SK-N-SH (cell line): ENCODE data around the gene ATP2A3. TPM values are rescaled to one million over a fixed set of nuclear protein-coding genes. Genes with fewer than 3 reads are reported as not detected.

ENCODE experiments used
- CTCF ChIA-PET: fragments of 300-600, 350-600 bp; formaldehyde crosslinking; extraction: SDS; loops from one replicate; lab custom pipeline; 2021; lab: Yijun Ruan, JAX
- POLR2A ChIA-PET: fragments of 350-600 bp; sonication (Branson Sonifier 250); formaldehyde crosslinking; extraction: SDS; loops from one replicate; lab custom pipeline; 2020; ENCODE audit warnings: antibody characterized with exemption, inconsistent platforms; lab: Yijun Ruan, JAX
- DNase-seq: peaks from one replicate; pipeline ENCODE4 v3.0.0; 2012
- H2AFZ ChIP-seq: fragments of 200-600 bp; sonication (generic); 2 replicates; pipeline ENCODE4 v1.8.1; 2016; ENCODE audit warnings: antibody characterized with exemption, mild to moderate bottlenecking, low read depth
- H3F3A ChIP-seq: fragments of 200-600 bp; sonication (generic); replicated peaks from 2 replicates; pipeline ENCODE3; 2016; ENCODE audit warnings: antibody characterized with exemption, mild to moderate bottlenecking; ENCODE audit not compliant: insufficient read depth
- H3K27ac ChIP-seq, 2 experiments: fragments of 200-500 bp in 1 of 2; fragments of 200-600 bp in 1 of 2; sonication (Bioruptor generic) in 1 of 2; sonication (generic), shearing (Covaris generic) in 1 of 2; 2 replicates each; pipeline versions ENCODE4 v1.5.1 to v1.6.1; 2014 to 2016; ENCODE audit warnings: low read depth in 2 of 2, inconsistent platforms in 1 of 2, low read length in 1 of 2, mild to moderate bottlenecking in 1 of 2, mixed read lengths in 1 of 2
- H3K27me3 ChIP-seq: fragments of 200-600 bp; sonication (generic), shearing (Covaris generic); 2 replicates; pipeline ENCODE4 v1.6.1; 2016; ENCODE audit warnings: mixed run types; ENCODE audit not compliant: insufficient read depth
- H3K36me3 ChIP-seq, 2 experiments: fragments of 200-500 bp in 1 of 2; fragments of 200-600 bp in 1 of 2; sonication (Bioruptor generic) in 1 of 2; sonication (generic) in 1 of 2; replicated peaks in 1 of 2; 2 replicates each; pipeline versions ENCODE3 to v1.5.1; 2014 to 2016; ENCODE audit warnings: low read length in 1 of 2, mild to moderate bottlenecking in 1 of 2; ENCODE audit not compliant: insufficient read depth in 2 of 2, control insufficient read depth in 1 of 2
- H3K4me1 ChIP-seq, 2 experiments: fragments of 200-500 bp in 1 of 2; fragments of 200-600 bp in 1 of 2; sonication (Bioruptor generic) in 1 of 2; sonication (generic), shearing (Covaris generic) in 1 of 2; 2 replicates each; pipeline versions ENCODE4 v1.5.1 to v1.6.1; 2014 to 2016; ENCODE audit warnings: low read depth in 1 of 2, low read length in 1 of 2, mixed run types in 1 of 2; ENCODE audit not compliant: insufficient read depth in 2 of 2, control insufficient read depth in 1 of 2
- H3K4me2 ChIP-seq: fragments of 200-600 bp; sonication (generic), shearing (Covaris generic); 2 replicates; pipeline ENCODE4 v1.6.1; 2017; ENCODE audit warnings: mixed run types
- H3K4me3 ChIP-seq, 2 experiments: fragments of 200-500 bp in 1 of 2; fragments of 200-600 bp in 1 of 2; sonication (Bioruptor generic) in 1 of 2; sonication (generic), shearing (Covaris generic) in 1 of 2; 2 replicates each; pipeline versions ENCODE4 v1.5.1 to v1.8.1; 2014 to 2016; ENCODE audit warnings: low read depth in 2 of 2, inconsistent platforms in 1 of 2, low read length in 1 of 2, mild to moderate bottlenecking in 1 of 2, mixed read lengths in 1 of 2, moderate library complexity in 1 of 2
- H3K79me2 ChIP-seq: fragments of 200-600 bp; sonication (generic); 2 replicates; pipeline ENCODE4 v1.8.1; 2017; ENCODE audit warnings: mild to moderate bottlenecking; ENCODE audit not compliant: insufficient read depth
- H3K9ac ChIP-seq: fragments of 200-600 bp; sonication (generic); 2 replicates; pipeline ENCODE4 v1.6.1; 2017; ENCODE audit warnings: mixed run types
- H3K9me2 ChIP-seq: fragments of 200-600 bp; sonication (generic); 2 replicates; pipeline ENCODE4 v1.6.1; 2017; ENCODE audit warnings: mixed run types
- H3K9me3 ChIP-seq: fragments of 200-600 bp; sonication (generic); 2 replicates; pipeline ENCODE4 v1.6.1; 2017; ENCODE audit warnings: mixed run types, mild to moderate bottlenecking, moderate library complexity
- H4K20me1 ChIP-seq: fragments of 200-600 bp; sonication (generic); 2 replicates; pipeline ENCODE4 v1.6.1; 2017; ENCODE audit warnings: mild to moderate bottlenecking, mixed run types; ENCODE audit not compliant: insufficient read depth
- EP300 ChIP-seq, 2 experiments: IDR thresholded peaks; 2 replicates each; pipeline versions ENCODE4 v1.4.0 to v1.6.1; 2012; ENCODE audit warnings: borderline replicate concordance in 1 of 2, low read depth in 1 of 2, low read length in 1 of 2
- FOXM1 ChIP-seq: IDR thresholded peaks from 2 replicates; pipeline ENCODE4 v1.4.0; 2012; ENCODE audit warnings: low read depth, mild to moderate bottlenecking
- GATA2 ChIP-seq: sonication (generic); formaldehyde crosslinking; IDR thresholded peaks from 2 replicates; pipeline ENCODE4 v1.5.0; 2020; ENCODE audit warnings: mild to moderate bottlenecking, missing genetic modification reagents
- JUND ChIP-seq: IDR thresholded peaks from 2 replicates; pipeline ENCODE4 v1.4.0; 2012
- MEF2A ChIP-seq: IDR thresholded peaks from 2 replicates; pipeline ENCODE4 v1.4.0; 2012; ENCODE audit warnings: low read depth, borderline replicate concordance
- MXI1 ChIP-seq: IDR thresholded peaks from 2 replicates; pipeline ENCODE4 v1.6.1; 2012; ENCODE audit warnings: mild to moderate bottlenecking, low read depth, low read length, improper control_type of control experiment
- RAD21 ChIP-seq: IDR thresholded peaks from 2 replicates; pipeline ENCODE4 v1.6.1; 2012; ENCODE audit warnings: mild to moderate bottlenecking, low read length
- RCOR1 ChIP-seq: fragments of 150-350 bp; IDR thresholded peaks from 2 replicates; pipeline ENCODE4 v1.6.1; 2017; ENCODE audit warnings: antibody characterized with exemption, low read length
- RXRA ChIP-seq: IDR thresholded peaks from 2 replicates; pipeline ENCODE4 v1.4.0; 2012; ENCODE audit warnings: low read depth, mild to moderate bottlenecking, borderline replicate concordance
- SIN3A ChIP-seq: IDR thresholded peaks from 2 replicates; pipeline ENCODE4 v1.6.1; 2012; ENCODE audit warnings: low read depth, mild to moderate bottlenecking, low read length, moderate library complexity, borderline replicate concordance
- SMC3 ChIP-seq: IDR thresholded peaks from 2 replicates; pipeline ENCODE4 v1.6.1; 2012; ENCODE audit warnings: low read depth, low read length, improper control_type of control experiment
- TAF1 ChIP-seq: IDR thresholded peaks from 2 replicates; pipeline ENCODE4 v1.6.1; 2012; ENCODE audit warnings: low read depth, mild to moderate bottlenecking, low read length, moderate library complexity, borderline replicate concordance
- TCF12 ChIP-seq: IDR thresholded peaks from 2 replicates; pipeline ENCODE4 v1.4.0; 2012
- USF1 ChIP-seq: IDR thresholded peaks from 2 replicates; pipeline ENCODE4 v1.4.0; 2012; ENCODE audit warnings: low read depth, borderline replicate concordance
- USF2 ChIP-seq: fragments of 150-350 bp; IDR thresholded peaks from 2 replicates; pipeline ENCODE4 v1.6.1; 2017; ENCODE audit warnings: antibody characterized with exemption, low read length, low read depth, borderline replicate concordance
- WGBS: methylation state at CpG from one replicate; pipeline ENCODE4 v1.1.6; 2017; ENCODE audit warnings: low lambda C conversion rate; 5-methylcytosine and 5-hydroxymethylcytosine counted together
- polyA plus RNA-seq, 3 experiments: library from polyadenylated mRNA; depleted of rRNA; stranded (reverse); fragments of >200 nt; gene quantifications; 2 replicates each; pipeline ENCODE4 v1.2.3, GENCODE V29; 2012
- TF ChIP-seq, protein P1 (sequence below): IDR thresholded peaks from 2 replicates; pipeline ENCODE4 v1.6.1; 2012; ENCODE audit warnings: mild to moderate bottlenecking, low read depth, low read length, moderate library complexity
- TF ChIP-seq, protein P2 (sequence below): IDR thresholded peaks from 2 replicates; pipeline ENCODE4; 2012

The ATP2A3 gene
- polyA plus RNA-seq, 1 of the 3 experiments (the other 2 are of a cell fraction), result 2.1 TPM

GRCh38 chr17:3980381-3981014 is 16.3 kb upstream of the ATP2A3 start:
- Histone ChIP-seq H3K9ac (no peak overlapping the region), H3F3A (no peaks in the 10 kb centered on the region), H3K36me3 (no peaks in the 10 kb centered on the region), H3K4me3 (no peak overlapping the region), H3K79me2 (no peaks in the 10 kb centered on the region), H3K4me1 (peaks cover 0 to 2% of the 10 kb centered on the region in 2 experiments; a peak in 2 of 4 replicates), H3K27me3 (no peaks in the 10 kb centered on the region), H3K27ac (no peak overlapping the region), H4K20me1 (no peaks in the 10 kb centered on the region), H2AFZ (no peak overlapping the region), H3K4me2 (no peak overlapping the region), H3K9me2 (no peaks in the 10 kb centered on the region), H3K9me3 (no peaks in the 10 kb centered on the region)
- POLR2A ChIA-PET, result no interaction called here
- CTCF ChIA-PET, result interaction anchor here (1.1 kb wide), 1 partner anchor 24 kb away, joined by 3 read pairs; no protein-coding TSS in a partner anchor
- DNase-seq, result peak; percentile 19
- WGBS, result 87% methylated on average over 16 of the region's 19 CpGs
- TF ChIP-seq, protein P1, sequence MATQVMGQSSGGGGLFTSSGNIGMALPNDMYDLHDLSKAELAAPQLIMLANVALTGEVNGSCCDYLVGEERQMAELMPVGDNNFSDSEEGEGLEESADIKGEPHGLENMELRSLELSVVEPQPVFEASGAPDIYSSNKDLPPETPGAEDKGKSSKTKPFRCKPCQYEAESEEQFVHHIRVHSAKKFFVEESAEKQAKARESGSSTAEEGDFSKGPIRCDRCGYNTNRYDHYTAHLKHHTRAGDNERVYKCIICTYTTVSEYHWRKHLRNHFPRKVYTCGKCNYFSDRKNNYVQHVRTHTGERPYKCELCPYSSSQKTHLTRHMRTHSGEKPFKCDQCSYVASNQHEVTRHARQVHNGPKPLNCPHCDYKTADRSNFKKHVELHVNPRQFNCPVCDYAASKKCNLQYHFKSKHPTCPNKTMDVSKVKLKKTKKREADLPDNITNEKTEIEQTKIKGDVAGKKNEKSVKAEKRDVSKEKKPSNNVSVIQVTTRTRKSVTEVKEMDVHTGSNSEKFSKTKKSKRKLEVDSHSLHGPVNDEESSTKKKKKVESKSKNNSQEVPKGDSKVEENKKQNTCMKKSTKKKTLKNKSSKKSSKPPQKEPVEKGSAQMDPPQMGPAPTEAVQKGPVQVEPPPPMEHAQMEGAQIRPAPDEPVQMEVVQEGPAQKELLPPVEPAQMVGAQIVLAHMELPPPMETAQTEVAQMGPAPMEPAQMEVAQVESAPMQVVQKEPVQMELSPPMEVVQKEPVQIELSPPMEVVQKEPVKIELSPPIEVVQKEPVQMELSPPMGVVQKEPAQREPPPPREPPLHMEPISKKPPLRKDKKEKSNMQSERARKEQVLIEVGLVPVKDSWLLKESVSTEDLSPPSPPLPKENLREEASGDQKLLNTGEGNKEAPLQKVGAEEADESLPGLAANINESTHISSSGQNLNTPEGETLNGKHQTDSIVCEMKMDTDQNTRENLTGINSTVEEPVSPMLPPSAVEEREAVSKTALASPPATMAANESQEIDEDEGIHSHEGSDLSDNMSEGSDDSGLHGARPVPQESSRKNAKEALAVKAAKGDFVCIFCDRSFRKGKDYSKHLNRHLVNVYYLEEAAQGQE, result no peak
- TF ChIP-seq RAD21, result no peak
- TF ChIP-seq SMC3, result no peak
- no peak for TF ChIP-seq RXRA
- TF ChIP-seq, protein P2, sequence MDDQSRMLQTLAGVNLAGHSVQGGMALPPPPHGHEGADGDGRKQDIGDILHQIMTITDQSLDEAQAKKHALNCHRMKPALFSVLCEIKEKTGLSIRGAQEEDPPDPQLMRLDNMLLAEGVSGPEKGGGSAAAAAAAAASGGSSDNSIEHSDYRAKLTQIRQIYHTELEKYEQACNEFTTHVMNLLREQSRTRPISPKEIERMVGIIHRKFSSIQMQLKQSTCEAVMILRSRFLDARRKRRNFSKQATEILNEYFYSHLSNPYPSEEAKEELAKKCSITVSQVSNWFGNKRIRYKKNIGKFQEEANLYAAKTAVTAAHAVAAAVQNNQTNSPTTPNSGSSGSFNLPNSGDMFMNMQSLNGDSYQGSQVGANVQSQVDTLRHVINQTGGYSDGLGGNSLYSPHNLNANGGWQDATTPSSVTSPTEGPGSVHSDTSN, result no peak
- TF ChIP-seq JUND, result no peak
- TF ChIP-seq USF2, result no peak
- TF ChIP-seq GATA2 (CRISPR knock-in tag), result no peak
- TF ChIP-seq TAF1, result no peak
- no peak for TF ChIP-seq USF1
- TF ChIP-seq EP300 (IDR thresholded peaks at IDR 0.05; ENCODE audit: borderline replicate concordance in 1 of 2, low read depth in 1 of 2, low read length in 1 of 2), result no peak
- no peak for TF ChIP-seq TCF12
- no peak for TF ChIP-seq MXI1
- TF ChIP-seq SIN3A, result no peak
- no peak for TF ChIP-seq RCOR1
- TF ChIP-seq FOXM1, result no peak
- TF ChIP-seq MEF2A, result no peak
